ENCODE measurements around the gene CFAP70. TPM values are rescaled to one million over a fixed set of nuclear protein-coding genes. Genes with fewer than 3 reads are reported as not detected.

CFAP70 gene
- total and polyA plus RNA-seq, 2 of the 8 experiments (the other 6 are each of a cell fraction or from before 2014, with no cell fraction given) = 0.21 to 0.30 TPM

DNA sequence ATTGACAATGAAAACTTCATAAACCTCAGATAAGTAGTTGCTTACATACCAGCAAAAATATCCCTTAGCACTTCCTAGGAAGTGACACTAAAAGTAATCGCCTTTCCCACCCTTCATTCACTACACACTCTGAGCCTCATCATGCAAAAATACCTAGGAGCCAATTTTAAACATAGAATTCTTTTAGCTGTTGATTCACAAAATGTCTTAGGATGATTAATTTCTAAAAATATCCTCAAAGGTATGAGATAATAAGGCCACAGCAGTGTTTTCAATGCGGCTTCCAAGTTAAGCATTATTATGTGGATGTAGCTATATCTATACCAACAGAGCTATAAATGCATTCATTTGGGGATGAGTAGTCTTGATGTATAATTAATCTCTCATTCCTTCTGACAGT lies 124.8 kb downstream of the CFAP70 start (continued):
- TF ChIP-seq, protein P1, sequence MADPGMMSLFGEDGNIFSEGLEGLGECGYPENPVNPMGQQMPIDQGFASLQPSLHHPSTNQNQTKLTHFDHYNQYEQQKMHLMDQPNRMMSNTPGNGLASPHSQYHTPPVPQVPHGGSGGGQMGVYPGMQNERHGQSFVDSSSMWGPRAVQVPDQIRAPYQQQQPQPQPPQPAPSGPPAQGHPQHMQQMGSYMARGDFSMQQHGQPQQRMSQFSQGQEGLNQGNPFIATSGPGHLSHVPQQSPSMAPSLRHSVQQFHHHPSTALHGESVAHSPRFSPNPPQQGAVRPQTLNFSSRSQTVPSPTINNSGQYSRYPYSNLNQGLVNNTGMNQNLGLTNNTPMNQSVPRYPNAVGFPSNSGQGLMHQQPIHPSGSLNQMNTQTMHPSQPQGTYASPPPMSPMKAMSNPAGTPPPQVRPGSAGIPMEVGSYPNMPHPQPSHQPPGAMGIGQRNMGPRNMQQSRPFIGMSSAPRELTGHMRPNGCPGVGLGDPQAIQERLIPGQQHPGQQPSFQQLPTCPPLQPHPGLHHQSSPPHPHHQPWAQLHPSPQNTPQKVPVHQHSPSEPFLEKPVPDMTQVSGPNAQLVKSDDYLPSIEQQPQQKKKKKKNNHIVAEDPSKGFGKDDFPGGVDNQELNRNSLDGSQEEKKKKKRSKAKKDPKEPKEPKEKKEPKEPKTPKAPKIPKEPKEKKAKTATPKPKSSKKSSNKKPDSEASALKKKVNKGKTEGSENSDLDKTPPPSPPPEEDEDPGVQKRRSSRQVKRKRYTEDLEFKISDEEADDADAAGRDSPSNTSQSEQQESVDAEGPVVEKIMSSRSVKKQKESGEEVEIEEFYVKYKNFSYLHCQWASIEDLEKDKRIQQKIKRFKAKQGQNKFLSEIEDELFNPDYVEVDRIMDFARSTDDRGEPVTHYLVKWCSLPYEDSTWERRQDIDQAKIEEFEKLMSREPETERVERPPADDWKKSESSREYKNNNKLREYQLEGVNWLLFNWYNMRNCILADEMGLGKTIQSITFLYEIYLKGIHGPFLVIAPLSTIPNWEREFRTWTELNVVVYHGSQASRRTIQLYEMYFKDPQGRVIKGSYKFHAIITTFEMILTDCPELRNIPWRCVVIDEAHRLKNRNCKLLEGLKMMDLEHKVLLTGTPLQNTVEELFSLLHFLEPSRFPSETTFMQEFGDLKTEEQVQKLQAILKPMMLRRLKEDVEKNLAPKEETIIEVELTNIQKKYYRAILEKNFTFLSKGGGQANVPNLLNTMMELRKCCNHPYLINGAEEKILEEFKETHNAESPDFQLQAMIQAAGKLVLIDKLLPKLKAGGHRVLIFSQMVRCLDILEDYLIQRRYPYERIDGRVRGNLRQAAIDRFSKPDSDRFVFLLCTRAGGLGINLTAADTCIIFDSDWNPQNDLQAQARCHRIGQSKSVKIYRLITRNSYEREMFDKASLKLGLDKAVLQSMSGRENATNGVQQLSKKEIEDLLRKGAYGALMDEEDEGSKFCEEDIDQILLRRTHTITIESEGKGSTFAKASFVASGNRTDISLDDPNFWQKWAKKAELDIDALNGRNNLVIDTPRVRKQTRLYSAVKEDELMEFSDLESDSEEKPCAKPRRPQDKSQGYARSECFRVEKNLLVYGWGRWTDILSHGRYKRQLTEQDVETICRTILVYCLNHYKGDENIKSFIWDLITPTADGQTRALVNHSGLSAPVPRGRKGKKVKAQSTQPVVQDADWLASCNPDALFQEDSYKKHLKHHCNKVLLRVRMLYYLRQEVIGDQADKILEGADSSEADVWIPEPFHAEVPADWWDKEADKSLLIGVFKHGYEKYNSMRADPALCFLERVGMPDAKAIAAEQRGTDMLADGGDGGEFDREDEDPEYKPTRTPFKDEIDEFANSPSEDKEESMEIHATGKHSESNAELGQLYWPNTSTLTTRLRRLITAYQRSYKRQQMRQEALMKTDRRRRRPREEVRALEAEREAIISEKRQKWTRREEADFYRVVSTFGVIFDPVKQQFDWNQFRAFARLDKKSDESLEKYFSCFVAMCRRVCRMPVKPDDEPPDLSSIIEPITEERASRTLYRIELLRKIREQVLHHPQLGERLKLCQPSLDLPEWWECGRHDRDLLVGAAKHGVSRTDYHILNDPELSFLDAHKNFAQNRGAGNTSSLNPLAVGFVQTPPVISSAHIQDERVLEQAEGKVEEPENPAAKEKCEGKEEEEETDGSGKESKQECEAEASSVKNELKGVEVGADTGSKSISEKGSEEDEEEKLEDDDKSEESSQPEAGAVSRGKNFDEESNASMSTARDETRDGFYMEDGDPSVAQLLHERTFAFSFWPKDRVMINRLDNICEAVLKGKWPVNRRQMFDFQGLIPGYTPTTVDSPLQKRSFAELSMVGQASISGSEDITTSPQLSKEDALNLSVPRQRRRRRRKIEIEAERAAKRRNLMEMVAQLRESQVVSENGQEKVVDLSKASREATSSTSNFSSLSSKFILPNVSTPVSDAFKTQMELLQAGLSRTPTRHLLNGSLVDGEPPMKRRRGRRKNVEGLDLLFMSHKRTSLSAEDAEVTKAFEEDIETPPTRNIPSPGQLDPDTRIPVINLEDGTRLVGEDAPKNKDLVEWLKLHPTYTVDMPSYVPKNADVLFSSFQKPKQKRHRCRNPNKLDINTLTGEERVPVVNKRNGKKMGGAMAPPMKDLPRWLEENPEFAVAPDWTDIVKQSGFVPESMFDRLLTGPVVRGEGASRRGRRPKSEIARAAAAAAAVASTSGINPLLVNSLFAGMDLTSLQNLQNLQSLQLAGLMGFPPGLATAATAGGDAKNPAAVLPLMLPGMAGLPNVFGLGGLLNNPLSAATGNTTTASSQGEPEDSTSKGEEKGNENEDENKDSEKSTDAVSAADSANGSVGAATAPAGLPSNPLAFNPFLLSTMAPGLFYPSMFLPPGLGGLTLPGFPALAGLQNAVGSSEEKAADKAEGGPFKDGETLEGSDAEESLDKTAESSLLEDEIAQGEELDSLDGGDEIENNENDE (IDR thresholded peaks at IDR 0.05; ENCODE audit: insufficient replicate concordance, low read length) = no peak
- TF ChIP-seq SP4 (IDR thresholded peaks at IDR 0.05; ENCODE audit: low read length) = no peak
- no peak for TF ChIP-seq NANOG (IDR thresholded peaks at IDR 0.05; ENCODE audit: insufficient read depth, low read depth, low read length, poor library complexity, severe bottlenecking)
- no peak for TF ChIP-seq KDM5A (IDR thresholded peaks at IDR 0.05; ENCODE audit: low read length)
- no peak for TF ChIP-seq GABPA (IDR thresholded peaks at IDR 0.05; ENCODE audit: borderline replicate concordance, insufficient read depth, low read length)
- TF ChIP-seq EZH2 (IDR thresholded peaks at IDR 0.05; ENCODE audit: low read depth, low read length, severe bottlenecking) = no peak
- TF ChIP-seq TCF12 (IDR thresholded peaks at IDR 0.05; ENCODE audit: low read depth, low read length) = no peak
- TF ChIP-seq KDM4A (IDR thresholded peaks at IDR 0.05; ENCODE audit: low read depth, low read length, severe bottlenecking) = no peak
- TF ChIP-seq HDAC2 (IDR thresholded peaks at IDR 0.05; ENCODE audit: borderline replicate concordance in 1 of 2, low read depth in 2 of 2, low read length in 2 of 2) = no peak
